OCI-LY7 (cell line): ENCODE measurements around the gene RAB32. TPM values are rescaled to one million over a fixed set of nuclear protein-coding genes. Genes with fewer than 3 reads are reported as not detected.

ENCODE experiments used
- Bru-seq: library from RNA; stranded (reverse); fragments of 400-500 nt; gene quantifications from one replicate; lab custom pipeline; 2021; lab: Mats Ljungman, UMichigan
- BruChase-seq, 2 experiments: library from RNA; stranded (reverse); fragments of 400-500 nt; gene quantifications; one replicate each; lab custom pipeline; 2021; lab: Mats Ljungman, UMichigan
- BruUV-seq: library from RNA; stranded (reverse); fragments of 400-500 nt; replicated peaks from 2 replicates; lab custom pipeline; 2021; lab: Mats Ljungman, UMichigan
- CTCF ChIA-PET: fragments of 300-600 bp; sonication (Branson Sonifier 250); formaldehyde crosslinking; loops from one replicate; lab custom pipeline; 2022; ENCODE audit warnings: antibody characterized with exemption; ENCODE audit not compliant: unreplicated experiment; lab: Charles Lee
- POLR2A ChIA-PET: fragments of 300-600 bp; sonication (Branson Sonifier 250); formaldehyde crosslinking; loops from one replicate; lab custom pipeline; 2022; ENCODE audit warnings: antibody characterized with exemption; lab: Charles Lee
- DNase-seq: peaks from one replicate; pipeline ENCODE4 v3.0.0-alpha.2; 2015; ENCODE audit warnings: low spot score
- H2AFZ ChIP-seq: fragments of 200-600 bp; sonication (generic), shearing (Covaris generic); 2 replicates; pipeline ENCODE4 v1.6.1; 2014; ENCODE audit warnings: mild to moderate bottlenecking, antibody characterized with exemption, low read length, moderate library complexity
- H3K27ac ChIP-seq: fragments of 200-600 bp; sonication (generic); 2 replicates; pipeline ENCODE4 v1.5.1; 2014; ENCODE audit warnings: mixed run types, low read depth, mild to moderate bottlenecking, moderate library complexity, low read length, inconsistent platforms; ENCODE audit not compliant: poor library complexity, severe bottlenecking
- H3K36me3 ChIP-seq: fragments of 200-600 bp; sonication (generic); 2 replicates; pipeline ENCODE4 v1.6.1; 2014; ENCODE audit warnings: mild to moderate bottlenecking, antibody characterized with exemption, low read length, moderate library complexity, mixed read lengths; ENCODE audit not compliant: insufficient read depth
- H3K4me1 ChIP-seq: fragments of 200-600 bp; sonication (generic); 2 replicates; pipeline ENCODE4 v1.5.1; 2014; ENCODE audit warnings: mild to moderate bottlenecking, low read length; ENCODE audit not compliant: insufficient read depth, poor library complexity, severe bottlenecking
- H3K4me2 ChIP-seq: fragments of 200-600 bp; sonication (generic); 2 replicates; pipeline ENCODE4 v1.6.1; 2014; ENCODE audit warnings: mild to moderate bottlenecking, low read length
- H3K4me3 ChIP-seq: fragments of 200-600 bp; sonication (generic); 2 replicates; pipeline ENCODE4 v1.5.1; 2014; ENCODE audit warnings: mild to moderate bottlenecking, low read depth, low read length; ENCODE audit not compliant: poor library complexity, severe bottlenecking
- H3K79me2 ChIP-seq: fragments of 200-600 bp; sonication (generic); 2 replicates; pipeline ENCODE4 v1.6.1; 2016; ENCODE audit warnings: low read depth, mild to moderate bottlenecking, low read length, moderate library complexity, mixed read lengths; ENCODE audit not compliant: insufficient read depth
- H3K9me2 ChIP-seq: fragments of 200-600 bp; sonication (generic); 2 replicates; pipeline ENCODE4 v1.6.1; 2016; ENCODE audit warnings: mild to moderate bottlenecking, low read length, mixed read lengths; ENCODE audit not compliant: insufficient read depth
- H3K9me3 ChIP-seq: fragments of 200-600 bp; sonication (generic); 2 replicates; pipeline ENCODE4 v1.6.1; 2014; ENCODE audit warnings: mild to moderate bottlenecking, mixed run types, low read length, mixed read lengths
- H4K20me1 ChIP-seq: fragments of 200-600 bp; sonication (generic); 2 replicates; pipeline ENCODE4 v1.6.1; 2014; ENCODE audit warnings: mild to moderate bottlenecking, antibody characterized with exemption, low read length, moderate library complexity, mixed read lengths; ENCODE audit not compliant: insufficient read depth
- CTCF ChIP-seq: fragments of 200-600 bp; sonication (generic); conservative IDR thresholded peaks from 2 replicates; pipeline ENCODE4 v1.5.1; 2014; ENCODE audit warnings: mild to moderate bottlenecking, antibody characterized with exemption, low read length, moderate library complexity, mixed read lengths
- EZH2phosphoT487 ChIP-seq: fragments of 200-600 bp; sonication (generic); IDR thresholded peaks from 2 replicates; pipeline ENCODE4 v1.6.1; 2018; ENCODE audit warnings: low read depth, borderline replicate concordance, mild to moderate bottlenecking, mixed run types, antibody characterized with exemption, low read length, moderate library complexity, mixed read lengths
- intact Hi-C: fragments of 100-400 bp; cut with micrococcal nuclease; formaldehyde crosslinking; loops from one replicate; pipeline ENCODE4 v1.10.0; 2022; ENCODE audit not compliant: unreplicated experiment
- long read RNA-seq: library from polyadenylated mRNA; stranded (forward); transcript quantifications from one replicate; pipeline ENCODE4 v2.0.0, GENCODE V29; 2022
- total RNA-seq, 2 experiments: library from RNA; depleted of rRNA in 1 of 2; stranded (reverse); fragments of >200 nt in 1 of 2; shearing (Covaris generic) in 1 of 2; gene quantifications; 2 replicates each; pipeline ENCODE4 v1.2.3, GENCODE V29; 2014 to 2022

The RAB32 gene
- total RNA-seq (2014; rRNA removed; shearing (Covaris generic)) (not detected in 2 replicates), total RNA-seq (2022) (not detected in 2 replicates), Bru-seq, nascent RNA (not detected), BruChase-seq, experiment 1, labeled RNA remaining after a 6-hour chase (not detected), BruChase-seq, experiment 2, labeled RNA remaining after a 2-hour chase (not detected)
- long read RNA-seq, result 0 reads

- Histone ChIP-seq H3K4me3 (no peak within 1 kb of the TSS), H3K27ac (no peak within 1 kb of the TSS), H3K4me2 (no peak within 1 kb of the TSS), H3K4me1 (no peaks in the 10 kb centered on the region), H4K20me1 (no peaks in the 10 kb centered on the region), H3K36me3 (no peaks in the 10 kb centered on the region), H3K79me2 (no peaks in the 10 kb centered on the region), H3K9me3 (no peaks in the 10 kb centered on the region), H3K9me2 (no peaks in the 10 kb centered on the region), H2AFZ (no peak within 1 kb of the TSS)
- no TSS peak for BruUV-seq
- DNase-seq, result no peak
- TF ChIP-seq EZH2phosphoT487, result no peak
- no peak for TF ChIP-seq CTCF
- ChIA-PET POLR2A (no interaction called here), CTCF (no interaction called here)
- intact Hi-C loops, result no loop called here
These were observed at the start of gene RAB32 for GRCh38 chr6:146543211-146543939. Gene RAB32, plus strand, starts transcription at chr6:146543833. Its CDS starts 39 bp downstream, at chr6:146543872.

GRCh38 chr6:146498309-146498708, 45.3 kb upstream of the RAB32 start:
- H3K4me1 ChIP-seq, result no peaks in the 10 kb centered on the region
- ChIA-PET CTCF (no interaction called here), POLR2A (no interaction called here)
- no peak overlapping the region for H3K4me2 ChIP-seq
- no peak for TF ChIP-seq CTCF
- TF ChIP-seq EZH2phosphoT487, result no peak
- no TSS peak for BruUV-seq
- intact Hi-C loops, result no loop called here
- no peaks in the 10 kb centered on the region for H3K79me2 ChIP-seq
- no peaks in the 10 kb centered on the region for H3K36me3 ChIP-seq
- no peaks in the 10 kb centered on the region for H3K9me3 ChIP-seq
- H3K4me3 ChIP-seq, result no peak overlapping the region
- H3K9me2 ChIP-seq, result no peaks in the 10 kb centered on the region
- H4K20me1 ChIP-seq, result no peaks in the 10 kb centered on the region
- H2AFZ ChIP-seq, result no peak overlapping the region
- no peak overlapping the region for H3K27ac ChIP-seq
- no peak for DNase-seq

- no peaks in the 10 kb centered on the region for H3K9me2 ChIP-seq
- H3K36me3 ChIP-seq, result no peaks in the 10 kb centered on the region
- H3K4me2 ChIP-seq, result no peak overlapping the region
- H3K4me1 ChIP-seq, result no peaks in the 10 kb centered on the region
- no peaks in the 10 kb centered on the region for H3K9me3 ChIP-seq
- no peaks in the 10 kb centered on the region for H4K20me1 ChIP-seq
- POLR2A ChIA-PET, result interaction anchor here (0.7 kb wide), 1 partner anchor 314 kb away, joined by 3 read pairs; no protein-coding TSS in a partner anchor
- CTCF ChIA-PET, result no interaction called here
- BruUV-seq, result no TSS peak
- H3K79me2 ChIP-seq, result no peaks in the 10 kb centered on the region
- no peak overlapping the region for H3K4me3 ChIP-seq
- intact Hi-C loops, result no loop called here
- TF ChIP-seq CTCF (no peak), EZH2phosphoT487 (no peak)
- DNase-seq, result no peak
- no peak overlapping the region for H2AFZ ChIP-seq
- H3K27ac ChIP-seq, result no peak overlapping the region
These were observed 40.5 kb upstream of the RAB32 start for GRCh38 chr6:146503096-146503495.
